ENCODE measurements around the gene DNAH2.

- TF ChIP-seq POLR2A (IDR thresholded peaks at IDR 0.05) (no peak), CTCF (IDR thresholded peaks at IDR 0.05) (no peak)
Measured at GRCh38 chr17:7737601-7738000, 20.1 kb downstream of the DNAH2 start.
